IPS-18c (cell line): Measurements from ENCODE around the gene ATP6V0D1.
A peak's percentile ranks its signal among the peaks of the same experiment; 100 is the strongest.
"Not testable (repeated sequence)": the region's sequence is repeated elsewhere in the genome, so short reads cannot be mapped to it uniquely, and the experiment has no call there.

Experiments
- H3K4me3 ChIP-seq: 2 replicates; pipeline ENCODE4 v1.7.0; 2013; ENCODE audit warnings: low read depth, mild to moderate bottlenecking, low read length, moderate library complexity; ENCODE audit not compliant: insufficient read depth
- H3K9me3 ChIP-seq: one replicate; pipeline ENCODE4 v1.6.1; 2013; ENCODE audit warnings: mild to moderate bottlenecking, low read length, moderate library complexity; ENCODE audit not compliant: control insufficient read depth, insufficient read depth

Gene ATP6V0D1

DNA sequence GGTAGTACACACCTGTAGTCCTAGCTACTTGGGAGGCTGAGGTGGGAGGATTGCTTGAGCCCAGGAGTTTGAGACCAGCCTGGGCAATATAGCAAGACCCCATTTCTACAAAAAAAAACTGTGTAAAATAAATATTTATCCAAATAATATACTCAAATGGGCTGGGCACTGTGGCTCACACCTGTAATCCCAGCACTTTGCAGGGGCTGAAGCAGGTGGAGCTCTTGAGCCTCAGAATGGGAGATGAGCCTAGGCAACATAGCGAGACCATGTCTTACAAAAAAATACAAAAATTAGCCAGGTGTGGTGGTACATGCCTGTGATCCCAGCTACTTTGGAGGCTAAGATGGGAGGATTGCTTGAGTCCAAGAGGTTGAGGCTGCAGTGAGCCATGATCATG, 32.9 kb upstream of the ATP6V0D1 start:
- H3K9me3 ChIP-seq, H3K4me3 ChIP-seq: not testable (repeated sequence)

- no peak overlapping the region for H3K4me3 ChIP-seq
These were observed 28.1 kb upstream of the ATP6V0D1 start for GRCh38 chr16:67509016-67509415.

DNA sequence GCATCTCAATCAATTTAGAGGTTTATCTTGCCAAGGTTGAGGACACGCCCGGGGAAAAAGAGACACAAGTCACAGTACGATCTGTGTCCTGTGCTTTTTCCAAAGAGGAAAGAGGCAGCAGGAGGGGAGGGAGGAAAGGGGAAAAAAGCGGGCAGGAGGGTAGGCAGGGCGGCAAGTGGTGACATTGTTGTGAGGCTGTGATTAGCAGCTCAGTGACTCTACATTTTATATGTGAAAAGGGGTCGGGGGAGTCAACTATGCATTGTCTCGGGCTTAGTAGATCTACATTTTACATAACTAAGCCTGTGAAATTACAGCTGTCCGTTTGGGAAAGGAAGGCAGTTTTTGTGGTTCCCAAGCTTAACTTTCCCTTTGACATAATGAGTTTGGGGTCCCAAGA, 25.5 kb upstream of the ATP6V0D1 start:
- H3K4me3 ChIP-seq = no peak overlapping the region
- no peaks in the 10 kb centered on the region for H3K9me3 ChIP-seq

More at GRCh38 chr16:67509016-67509415, 28.1 kb upstream of the ATP6V0D1 start:
- no peaks in the 10 kb centered on the region for H3K9me3 ChIP-seq

DNA sequence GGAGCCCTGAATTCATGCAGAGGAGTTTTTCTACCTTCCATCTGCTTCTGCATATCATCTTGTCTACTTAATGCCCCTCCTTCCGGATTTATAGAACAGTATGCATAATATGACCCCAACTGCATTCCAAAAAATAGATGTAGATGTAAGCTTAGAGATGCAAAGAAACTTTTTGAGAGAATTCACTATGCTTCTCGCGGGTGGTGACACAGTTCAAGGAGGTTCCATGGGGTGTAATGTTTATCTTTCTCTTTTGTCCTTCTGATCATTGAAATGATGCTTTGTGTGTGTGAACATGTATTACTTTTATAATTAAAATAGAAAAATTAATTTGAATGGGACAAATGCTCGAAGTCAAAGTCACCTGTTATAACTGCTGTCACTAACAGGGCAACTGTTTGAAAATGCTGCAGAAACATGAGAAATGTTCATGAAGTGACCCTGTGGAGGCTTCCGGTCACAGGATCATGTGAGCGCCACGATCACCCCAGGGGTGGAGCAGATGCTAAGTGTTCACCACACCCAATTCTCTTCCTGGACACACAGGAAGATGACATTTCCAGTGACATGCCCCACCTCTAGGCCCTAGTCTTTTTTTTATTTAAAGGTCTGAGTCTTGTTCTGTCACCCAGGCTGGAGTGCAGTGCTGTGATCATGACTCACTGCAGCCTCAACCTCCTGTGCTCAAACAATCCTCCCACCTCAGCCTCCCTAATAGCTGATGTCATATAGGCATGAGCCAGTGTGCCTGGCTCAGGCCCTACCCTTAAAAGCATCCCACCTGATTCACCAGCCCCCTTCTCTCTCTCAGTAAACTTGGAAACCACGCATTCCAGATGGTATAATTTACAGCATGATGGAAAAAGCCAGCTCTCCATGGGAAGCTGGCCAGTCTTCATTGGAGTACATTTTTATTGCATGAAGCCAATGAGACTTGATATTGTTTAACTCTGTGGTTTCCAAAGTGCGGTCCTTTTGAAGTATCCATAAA, 23.4 kb upstream of the ATP6V0D1 start:
- H3K9me3 ChIP-seq = no peaks in the 10 kb centered on the region
- no peak overlapping the region for H3K4me3 ChIP-seq

DNA sequence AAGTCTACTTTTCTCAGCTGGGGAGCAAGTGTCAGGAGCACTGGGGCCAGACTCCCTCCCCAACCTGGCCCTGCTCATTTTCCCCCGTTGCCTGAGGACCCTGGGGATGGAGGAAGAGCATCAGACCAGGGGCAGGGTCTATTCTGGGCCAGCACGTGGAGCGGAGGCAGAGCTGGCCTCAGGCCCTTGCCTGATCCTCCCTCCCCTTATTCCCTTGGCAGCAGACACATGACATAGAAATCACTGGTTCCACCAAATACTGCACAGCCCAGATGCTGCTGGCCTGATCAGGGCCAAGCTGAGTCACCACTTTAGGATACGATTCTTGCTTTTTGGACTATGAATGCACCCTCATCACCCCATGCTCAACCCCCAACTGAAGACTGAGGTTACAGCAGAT, 18.1 kb upstream of the ATP6V0D1 start:
- no peaks in the 10 kb centered on the region for H3K9me3 ChIP-seq

GRCh38 chr16:67490335-67491096, 9.6 kb upstream of the ATP6V0D1 start:
- no peaks in the 10 kb centered on the region for H3K9me3 ChIP-seq
- no peak overlapping the region for H3K4me3 ChIP-seq

More for the DNA sequence above, 18.1 kb upstream of the ATP6V0D1 start:
- no peak overlapping the region for H3K4me3 ChIP-seq

DNA sequence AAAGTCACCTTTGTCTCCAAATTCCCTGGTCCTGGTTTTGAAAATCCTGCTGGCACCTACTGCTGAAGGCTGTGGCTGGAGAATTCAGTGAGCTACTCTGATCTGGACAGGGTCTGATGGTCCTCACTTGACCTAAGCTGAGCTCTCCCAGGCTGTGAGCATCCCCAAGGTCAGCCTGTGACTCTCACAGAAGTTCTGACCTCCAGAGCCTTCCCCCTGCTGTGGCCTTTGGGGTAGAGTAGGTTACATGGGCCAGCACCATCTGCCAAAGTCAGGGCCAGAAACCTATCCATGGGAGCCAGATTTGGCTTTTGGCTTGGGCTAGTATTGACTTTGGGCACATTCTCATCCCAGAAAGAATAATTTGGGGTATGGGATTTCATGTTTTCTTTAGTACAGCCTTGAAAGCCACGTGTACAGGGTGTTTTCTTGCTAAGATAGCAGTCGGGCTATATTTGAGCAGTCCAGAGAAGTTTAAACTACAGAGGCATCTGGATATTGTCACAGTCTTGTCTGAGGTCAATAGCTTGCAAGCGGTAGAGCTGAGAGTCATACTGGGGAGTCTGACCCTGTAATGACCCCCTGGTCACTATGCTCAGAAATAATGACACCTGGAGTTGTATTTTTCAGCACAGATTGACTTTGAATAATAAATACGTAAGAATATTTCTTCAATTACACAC, 8.6 kb upstream of the ATP6V0D1 start:
- no peaks in the 10 kb centered on the region for H3K9me3 ChIP-seq
- H3K4me3 ChIP-seq = peak overlapping the region; percentile 4; the same call in 1 of the 2 replicates

- not testable (repeated sequence) for H3K9me3 ChIP-seq, H3K4me3 ChIP-seq
These were observed 6.6 kb upstream of the ATP6V0D1 start for GRCh38 chr16:67487561-67487960.

DNA sequence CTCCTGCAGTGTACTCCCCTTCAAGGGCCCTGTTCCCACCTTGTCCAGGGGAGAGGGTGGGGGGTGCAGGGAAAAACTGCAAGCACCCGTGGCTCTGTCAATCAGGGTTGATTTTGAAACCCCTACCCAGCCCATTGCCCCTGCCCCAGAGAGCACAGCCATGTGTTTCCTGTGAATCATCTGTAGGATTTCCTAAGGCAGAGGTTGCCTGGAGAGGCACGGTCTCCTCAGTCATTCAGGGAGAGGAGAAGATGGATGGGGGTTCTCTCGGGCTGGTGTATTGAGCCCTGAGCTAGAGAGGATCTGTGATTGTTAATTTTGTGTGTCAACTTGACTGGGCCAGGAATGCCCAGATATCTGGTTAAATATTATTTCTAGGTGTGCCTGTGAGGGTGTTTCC, 5.8 kb upstream of the ATP6V0D1 start:
- H3K4me3 ChIP-seq = no peak overlapping the region
- H3K9me3 ChIP-seq = no peaks in the 10 kb centered on the region

- no peak overlapping the region for H3K4me3 ChIP-seq
- no peaks in the 10 kb centered on the region for H3K9me3 ChIP-seq
These were observed 3.0 kb upstream of the ATP6V0D1 start for GRCh38 chr16:67483731-67484525.

GRCh38 chr16:67483150-67483549, 2.2 kb upstream of the ATP6V0D1 start, which contains the start of gene AGRP:
Gene AGRP, minus strand, starts transcription at chr16:67483547. Its CDS starts 149 bp downstream, at chr16:67483398.
- Histone ChIP-seq H3K4me3 (no peak within 1 kb of the TSS), H3K9me3 (no peaks in the 10 kb centered on the region)

DNA sequence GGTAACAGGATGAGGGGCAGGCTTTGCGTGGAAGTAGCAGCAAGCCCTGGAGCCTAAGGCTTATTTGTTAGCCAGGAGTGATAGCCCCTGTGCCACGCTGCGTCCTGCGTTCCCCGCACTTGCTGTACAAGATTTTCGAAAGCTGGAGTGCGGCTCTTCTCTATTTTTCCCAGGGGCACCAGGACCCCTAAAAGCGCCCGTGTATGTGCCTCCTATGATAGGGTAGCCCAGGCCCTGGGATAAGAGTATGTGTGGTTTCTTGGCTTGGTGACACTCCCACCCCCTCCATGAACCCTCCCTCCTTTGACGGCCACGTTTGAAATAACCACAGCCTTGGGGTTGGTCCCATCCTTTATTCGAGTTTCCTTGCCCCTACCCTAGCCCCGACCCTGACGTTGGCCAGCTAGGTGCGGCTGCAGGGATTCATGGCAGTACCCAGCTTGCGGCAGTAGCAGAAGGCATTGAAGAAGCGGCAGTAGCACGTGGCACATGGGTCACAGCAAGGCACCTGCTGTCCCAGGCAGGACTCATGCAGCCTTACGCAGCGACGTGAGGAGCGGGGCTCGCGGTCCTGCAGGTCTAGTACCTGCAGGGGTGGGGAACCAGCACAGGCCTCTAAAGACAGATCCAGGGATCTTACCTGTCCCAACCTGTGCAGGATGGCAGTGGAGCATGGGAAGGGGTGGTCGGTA, 1.4 kb upstream of the ATP6V0D1 start:
- Histone ChIP-seq H3K4me3 (no peak overlapping the region), H3K9me3 (no peaks in the 10 kb centered on the region)

DNA sequence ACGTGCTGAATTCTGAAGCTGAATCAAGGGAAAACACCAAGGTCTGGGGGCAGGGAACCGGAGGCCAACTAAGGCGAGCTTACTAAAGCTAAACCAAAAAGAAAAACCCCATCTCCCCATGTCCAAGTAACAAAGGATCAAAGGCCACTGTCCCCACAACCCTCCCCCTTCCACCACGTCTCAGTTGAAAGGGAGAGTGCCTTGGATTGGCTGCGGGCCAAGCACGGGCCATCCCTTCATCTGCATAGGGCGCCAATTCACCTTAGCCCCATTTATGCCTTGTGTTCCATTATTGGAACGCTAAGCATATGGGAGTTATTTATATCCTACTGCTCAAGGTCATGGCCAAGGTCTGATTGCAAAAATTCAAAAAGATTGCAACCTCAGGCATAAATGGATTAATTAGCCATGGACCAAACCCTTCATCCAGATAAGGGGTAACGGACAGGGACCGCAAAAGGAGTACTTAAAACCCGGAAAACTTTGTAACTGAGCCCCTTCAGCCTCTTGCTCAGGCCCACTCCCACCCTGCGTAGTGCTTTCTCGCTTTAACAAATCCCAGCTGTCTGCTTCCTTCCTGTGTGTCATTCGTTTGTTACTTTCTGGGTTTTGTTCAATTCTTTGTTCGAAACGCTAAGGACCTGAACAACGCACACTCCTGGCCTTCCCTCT, 740 bp upstream of the ATP6V0D1 start:
- H3K4me3 ChIP-seq = peak overlapping the region; percentile 95
- no peaks in the 10 kb centered on the region for H3K9me3 ChIP-seq

DNA sequence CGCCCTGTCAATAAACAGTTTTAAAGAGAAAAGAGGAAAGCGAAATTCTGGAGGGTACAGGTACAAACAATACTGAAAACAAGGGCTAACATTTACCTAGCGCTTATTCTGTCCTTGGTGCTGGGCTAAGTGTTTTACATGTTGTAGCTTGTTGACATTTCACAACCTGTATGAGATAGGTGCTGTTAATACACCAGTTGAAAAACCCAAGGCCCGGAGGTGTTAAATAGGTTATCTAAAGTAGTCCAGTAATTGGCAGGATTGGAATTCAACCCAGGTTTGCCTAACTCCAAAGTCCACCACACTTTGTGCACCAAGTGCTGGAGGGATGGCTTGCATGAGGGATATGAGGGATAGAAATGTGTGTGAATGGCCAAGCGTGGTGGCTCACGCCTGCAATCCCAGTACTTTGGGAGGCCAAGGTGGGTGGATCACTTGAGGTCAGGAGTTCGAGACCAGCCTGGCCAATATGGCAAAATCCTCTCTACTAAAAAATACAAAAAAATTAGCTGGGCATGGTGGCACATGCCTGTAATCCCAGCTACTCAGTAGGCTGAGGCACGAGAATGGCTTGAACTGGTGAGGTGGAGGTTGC, 2.9 kb downstream of the ATP6V0D1 start:
- H3K9me3 ChIP-seq = no peaks in the 10 kb centered on the region
- no peak overlapping the region for H3K4me3 ChIP-seq
